Kidney (tissue), 14 donors: Measurements from ENCODE around the gene GPR137B. TPM values are rescaled to one million over a fixed set of nuclear protein-coding genes. Genes with fewer than 3 reads are reported as not detected.

Source experiments
- DNase-seq, 5 donors: peaks; one replicate each; pipeline ENCODE4 v3.0.0-alpha.2; 2013 to 2020
- FAIRE-seq: peaks from 2 replicates; lab custom pipeline; 2012; peaks lifted over from hg19 to GRCh38; lab: Jason Lieb, UNC
- H3K27ac ChIP-seq, 2 donors: one replicate each; pipeline ENCODE4 v1.7.0; 2013; ENCODE audit warnings: low read depth in 2 of 2, low read length in 2 of 2, inconsistent platforms in 1 of 2
- H3K27me3 ChIP-seq: one replicate; pipeline ENCODE4 v1.7.1; 2013; ENCODE audit warnings: low read length, inconsistent platforms; ENCODE audit not compliant: control insufficient read depth, insufficient read depth
- H3K36me3 ChIP-seq, 3 donors: one replicate each; pipeline versions ENCODE4 v1.7.0 to v1.7.1; 2013; ENCODE audit warnings: low read length in 3 of 3, control low read depth in 1 of 3, inconsistent platforms in 1 of 3; ENCODE audit not compliant: insufficient read depth in 3 of 3, control insufficient read depth in 2 of 3
- H3K4me1 ChIP-seq, 3 donors: one replicate each; pipeline versions ENCODE4 v1.7.0 to v1.7.1; 2013; ENCODE audit warnings: low read length in 3 of 3, inconsistent platforms in 1 of 3, low read depth in 1 of 3; ENCODE audit not compliant: control insufficient read depth in 2 of 3, insufficient read depth in 2 of 3
- H3K4me3 ChIP-seq, 3 donors: one replicate each; pipeline versions ENCODE4 v1.7.0 to v1.8.1; 2013; ENCODE audit warnings: low read length in 3 of 3, control low read depth in 1 of 3, inconsistent platforms in 1 of 3
- H3K9ac ChIP-seq, 3 donors: one replicate each; pipeline versions ENCODE4 v1.7.0 to v1.7.1; 2013; ENCODE audit warnings: low read length in 3 of 3, control low read depth in 1 of 3, inconsistent platforms in 1 of 3
- H3K9me3 ChIP-seq, 3 donors: one replicate each; pipeline versions ENCODE4 v1.7.0 to v1.7.1; 2013; ENCODE audit warnings: low read length in 3 of 3, control low read depth in 1 of 3, inconsistent platforms in 1 of 3; ENCODE audit not compliant: control insufficient read depth in 2 of 3, insufficient read depth in 1 of 3
- intact Hi-C: fragments of 100-400 bp; cut with DNase I; formaldehyde crosslinking; loops from one replicate; pipeline ENCODE4 v1.11.1; 2022
- polyA plus RNA-seq: library from polyadenylated mRNA; stranded (reverse); fragments of 350-450 nt; fragmentation: Illumina TruSeq; extraction: RNeasy Lipid Tissue Mini Kit (QIAGEN cat#74804); gene quantifications from one replicate; pipeline ENCODE4 v1.2.3, GENCODE V29; 2014; ENCODE audit warnings: low read depth, low replicate concordance; ENCODE audit not compliant: insufficient read depth
- total RNA-seq: library from RNA; stranded (reverse); fragmentation: NEBNext Ultra II Directional; extraction: Animal tissue kit (Norgen Biotek cat#: 25700); gene quantifications from one replicate; pipeline ENCODE4 v1.2.1, GENCODE V29; 2021
- TF ChIP-seq, protein P1 (sequence below): IDR thresholded peaks from 3 replicates; pipeline ENCODE4 v1.5.1; 2012; ENCODE audit warnings: mild to moderate bottlenecking, moderate library complexity, borderline replicate concordance; ENCODE audit not compliant: insufficient read depth; ENCODE audit errors: extremely low read depth
- donor health status: control.
- donor health status: control.
- donor health status: control.
- donor health status: control.
- donor health status: control.
- donor health status: DM: yes; HTN: yes; CAD: no.
- donor health status: Normal renal cell carcinoma (clear cell type).

GPR137B gene
- total and polyA plus RNA-seq, 2 donors from 2014 or later = 22.2 to 31.4 TPM

DNA sequence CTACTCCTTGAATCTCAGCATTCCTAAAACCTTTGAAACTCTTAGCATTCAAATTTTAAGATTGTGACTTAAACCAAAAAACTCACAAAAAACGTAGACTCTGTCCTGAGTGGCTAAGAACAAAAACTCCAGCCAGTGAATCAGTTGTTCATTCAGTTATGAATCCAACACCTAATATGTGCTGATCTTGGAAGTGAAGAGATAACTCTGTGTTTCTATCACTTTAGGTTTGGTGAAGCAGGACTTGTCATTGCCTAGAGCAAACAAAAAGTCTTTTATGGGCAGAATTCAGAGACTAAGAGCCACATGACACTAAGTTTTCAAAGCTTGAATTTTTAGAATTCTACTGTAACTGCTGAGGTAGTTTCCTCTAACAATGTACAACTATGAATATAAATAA is 10.4 kb upstream of the GPR137B start:
- Histone ChIP-seq H3K36me3 (no peaks in the 10 kb centered on the region), H3K27ac (no peak overlapping the region), H3K27me3 (no peaks in the 10 kb centered on the region), H3K9me3 (no peaks in the 10 kb centered on the region), H3K9ac (no peak overlapping the region), H3K4me1 (peaks cover 0 to 3% (median 2%) of the 10 kb centered on the region in 3 donors), H3K4me3 (no peak overlapping the region)
- TF ChIP-seq, protein P1, sequence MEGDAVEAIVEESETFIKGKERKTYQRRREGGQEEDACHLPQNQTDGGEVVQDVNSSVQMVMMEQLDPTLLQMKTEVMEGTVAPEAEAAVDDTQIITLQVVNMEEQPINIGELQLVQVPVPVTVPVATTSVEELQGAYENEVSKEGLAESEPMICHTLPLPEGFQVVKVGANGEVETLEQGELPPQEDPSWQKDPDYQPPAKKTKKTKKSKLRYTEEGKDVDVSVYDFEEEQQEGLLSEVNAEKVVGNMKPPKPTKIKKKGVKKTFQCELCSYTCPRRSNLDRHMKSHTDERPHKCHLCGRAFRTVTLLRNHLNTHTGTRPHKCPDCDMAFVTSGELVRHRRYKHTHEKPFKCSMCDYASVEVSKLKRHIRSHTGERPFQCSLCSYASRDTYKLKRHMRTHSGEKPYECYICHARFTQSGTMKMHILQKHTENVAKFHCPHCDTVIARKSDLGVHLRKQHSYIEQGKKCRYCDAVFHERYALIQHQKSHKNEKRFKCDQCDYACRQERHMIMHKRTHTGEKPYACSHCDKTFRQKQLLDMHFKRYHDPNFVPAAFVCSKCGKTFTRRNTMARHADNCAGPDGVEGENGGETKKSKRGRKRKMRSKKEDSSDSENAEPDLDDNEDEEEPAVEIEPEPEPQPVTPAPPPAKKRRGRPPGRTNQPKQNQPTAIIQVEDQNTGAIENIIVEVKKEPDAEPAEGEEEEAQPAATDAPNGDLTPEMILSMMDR = no peak
- DNase-seq = no peak
- intact Hi-C loops = no loop called here
- no peak for FAIRE-seq

DNA sequence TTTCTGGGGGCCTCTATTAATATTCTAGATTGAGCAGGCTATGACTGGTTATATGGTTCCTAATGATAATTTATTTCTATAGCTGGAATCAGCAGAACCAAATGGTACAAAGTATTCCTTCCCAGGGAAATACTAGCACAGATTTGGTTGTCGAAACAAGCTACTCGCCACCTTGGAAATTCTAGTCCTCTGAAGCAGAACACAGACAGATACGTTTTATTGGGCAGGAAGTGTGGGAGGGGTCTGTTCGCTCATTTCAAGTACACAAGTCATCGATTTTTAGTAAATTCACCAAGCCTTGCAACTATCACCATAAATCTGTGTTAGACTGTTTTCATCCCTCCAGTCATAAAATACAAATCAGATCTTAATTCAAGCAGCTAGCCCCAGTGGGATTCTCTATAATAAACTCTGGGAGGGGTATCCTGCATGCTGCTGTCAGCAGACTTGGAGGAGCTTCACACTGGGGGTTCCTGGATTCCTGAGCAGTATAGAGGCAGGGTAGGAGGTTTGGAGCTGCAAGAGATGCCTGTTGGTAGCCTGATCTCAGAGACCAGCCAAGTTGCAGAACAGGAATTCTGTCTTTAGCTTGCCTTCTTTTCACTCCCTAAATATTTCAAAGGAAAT is 9.8 kb upstream of the GPR137B start:
- H3K27me3 ChIP-seq = no peaks in the 10 kb centered on the region
- H3K9ac ChIP-seq = no peak overlapping the region
- H3K36me3 ChIP-seq = no peaks in the 10 kb centered on the region
- TF ChIP-seq, protein P1 = no peak
- no peak overlapping the region for H3K27ac ChIP-seq
- FAIRE-seq = no peak
- H3K9me3 ChIP-seq = no peaks in the 10 kb centered on the region
- peaks cover 0 to 3% (median 0%) of the 10 kb centered on the region in 3 donors for H3K4me1 ChIP-seq
- intact Hi-C loops = no loop called here
- DNase-seq = no peak
- H3K4me3 ChIP-seq = no peak overlapping the region

DNA sequence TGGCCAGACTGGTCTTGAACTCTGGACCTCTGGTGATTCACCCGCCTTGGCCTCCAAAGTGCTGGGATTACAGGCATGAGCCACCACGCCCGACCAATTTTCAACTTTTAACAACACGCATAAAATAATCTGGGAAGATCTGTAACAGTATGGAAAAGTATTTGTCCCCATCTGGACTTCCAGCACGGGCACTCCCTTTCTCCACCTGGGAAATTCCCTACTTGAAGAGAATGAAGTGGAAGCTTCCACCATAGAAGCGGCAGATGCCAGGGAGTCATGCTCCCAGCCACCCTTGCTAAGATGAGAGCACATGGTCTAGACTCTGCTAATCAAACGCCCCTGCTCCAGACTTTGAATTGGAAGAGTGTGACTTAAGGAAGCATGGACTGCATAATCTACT is 9.0 kb upstream of the GPR137B start:
- DNase-seq = no peak
- Histone ChIP-seq H3K27ac (no peak overlapping the region), H3K9ac (no peak overlapping the region), H3K4me1 (peaks cover 0 to 3% (median 0%) of the 10 kb centered on the region in 3 donors), H3K4me3 (no peak overlapping the region), H3K36me3 (no peaks in the 10 kb centered on the region), H3K27me3 (no peaks in the 10 kb centered on the region), H3K9me3 (no peaks in the 10 kb centered on the region)
- intact Hi-C loops = no loop called here
- TF ChIP-seq, protein P1 = no peak
- no peak for FAIRE-seq

DNA sequence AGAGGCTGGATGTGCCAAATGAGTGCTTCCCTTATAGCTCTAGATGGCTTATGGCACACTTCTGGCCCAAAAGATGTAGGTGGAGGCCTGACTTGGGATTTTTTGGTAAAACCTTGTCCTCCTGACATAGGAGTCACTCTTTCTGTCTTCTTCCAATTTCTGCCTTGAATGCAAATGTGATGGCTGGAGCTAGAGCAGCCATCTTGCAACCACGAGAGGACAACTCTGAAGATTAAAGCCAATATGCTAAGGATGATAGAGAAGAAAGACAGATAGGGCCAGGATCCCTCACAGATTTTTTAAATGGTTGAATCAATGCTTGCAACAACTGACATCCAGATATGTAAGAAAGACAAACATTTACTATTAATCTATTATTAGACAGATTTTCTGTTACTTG is 8.5 kb upstream of the GPR137B start:
- TF ChIP-seq, protein P1 = no peak
- H3K27me3 ChIP-seq = no peaks in the 10 kb centered on the region
- peaks cover 0 to 3% (median 0%) of the 10 kb centered on the region in 3 donors for H3K4me1 ChIP-seq
- no peak for DNase-seq
- no peaks in the 10 kb centered on the region for H3K36me3 ChIP-seq
- H3K9ac ChIP-seq = no peak overlapping the region
- no peak overlapping the region for H3K4me3 ChIP-seq
- intact Hi-C loops = no loop called here
- H3K9me3 ChIP-seq = no peaks in the 10 kb centered on the region
- FAIRE-seq = no peak
- no peak overlapping the region for H3K27ac ChIP-seq
